H1 (cell line): ENCODE results near the gene STIM1. TPM values are rescaled to one million over a fixed set of nuclear protein-coding genes. Genes with fewer than 3 reads are reported as not detected.

Source experiments
- CTCF ChIA-PET: fragments of 300-600 bp; sonication (Branson Sonifier 250); formaldehyde crosslinking; loops from one replicate; lab custom pipeline; 2021; ENCODE audit not compliant: partially characterized antibody; lab: Charles Lee
- POLR2A ChIA-PET: fragments of 300-600 bp; sonication (Branson Sonifier 250); formaldehyde crosslinking; loops from one replicate; lab custom pipeline; 2021; ENCODE audit warnings: inconsistent platforms; ENCODE audit not compliant: partially characterized antibody; lab: Charles Lee
- DNase-seq, 2 experiments: peaks; one replicate each; pipeline versions ENCODE4 v3.0.0 to v3.0.0-alpha.2; 2010 to 2022; ENCODE audit warnings: low spot score in 2 of 2, low read depth in 1 of 2, mixed read lengths in 1 of 2
- FAIRE-seq: peaks from 2 replicates; lab custom pipeline; 2011; peaks lifted over from hg19 to GRCh38; lab: Jason Lieb, UNC
- H2AFZ ChIP-seq: 2 replicates; pipeline ENCODE4 v1.8.1; 2012; ENCODE audit warnings: low read length, inconsistent platforms
- H2AK5ac ChIP-seq: 2 replicates; pipeline ENCODE4 v1.6.1; 2013; ENCODE audit warnings: low read depth, low read length
- H2BK120ac ChIP-seq: replicated peaks from 2 replicates; pipeline ENCODE3; 2013; ENCODE audit warnings: low read depth, low read length, inconsistent platforms
- H2BK12ac ChIP-seq: 2 replicates; pipeline ENCODE4 v1.6.1; 2013; ENCODE audit warnings: low read depth, low read length
- H2BK15ac ChIP-seq: 2 replicates; pipeline ENCODE4 v1.6.1; 2013; ENCODE audit warnings: low read length
- H2BK20ac ChIP-seq: 2 replicates; pipeline ENCODE4 v1.6.1; 2013; ENCODE audit warnings: low read length
- H2BK5ac ChIP-seq: 2 replicates; pipeline ENCODE4 v1.6.1; 2013; ENCODE audit warnings: low read depth, low read length
- H3K14ac ChIP-seq: 2 replicates; pipeline ENCODE4 v1.6.1; 2013; ENCODE audit warnings: inconsistent platforms; ENCODE audit not compliant: insufficient read length
- H3K18ac ChIP-seq: 2 replicates; pipeline ENCODE4 v1.6.1; 2013; ENCODE audit warnings: low read length; ENCODE audit errors: extremely low read depth
- H3K23ac ChIP-seq: 2 replicates; pipeline ENCODE4 v1.6.1; 2013; ENCODE audit warnings: inconsistent platforms; ENCODE audit not compliant: insufficient read length
- H3K23me2 ChIP-seq: 2 replicates; pipeline ENCODE4 v1.6.1; 2013; ENCODE audit warnings: low read depth, low read length
- H3K27ac ChIP-seq: 2 replicates; pipeline ENCODE4 v1.6.1; 2011; ENCODE audit warnings: low read depth, low read length, inconsistent platforms
- H3K27me3 ChIP-seq, 4 experiments: replicated peaks in 1 of 4; 1 replicate in 1 of 4; 2 replicates in 3 of 4; pipeline versions ENCODE4 v1.6.1 to v1.8.1; 2011 to 2013; ENCODE audit warnings: low read length in 3 of 4, mild to moderate bottlenecking in 3 of 4, inconsistent platforms in 2 of 4, mixed read lengths in 2 of 4, moderate library complexity in 1 of 4; ENCODE audit not compliant: control insufficient read depth in 3 of 4, insufficient read depth in 3 of 4; ENCODE audit errors: extremely low read depth in 1 of 4
- H3K36me3 ChIP-seq, 4 experiments: 2 replicates each; pipeline versions ENCODE4 v1.6.1 to v1.8.1; 2011 to 2013; ENCODE audit warnings: mild to moderate bottlenecking in 4 of 4, low read length in 3 of 4, moderate library complexity in 2 of 4, control low read depth in 1 of 4, inconsistent platforms in 1 of 4; ENCODE audit not compliant: insufficient read depth in 4 of 4, control insufficient read depth in 2 of 4
- H3K4ac ChIP-seq: replicated peaks from 2 replicates; pipeline ENCODE3; 2013; ENCODE audit warnings: low read length, low read depth, mixed read lengths, inconsistent platforms; ENCODE audit not compliant: insufficient read length
- H3K4me1 ChIP-seq, 4 experiments: replicated peaks in 1 of 4; 1 replicate in 1 of 4; 2 replicates in 3 of 4; pipeline versions ENCODE4 v1.6.1 to v1.8.1; 2011 to 2013; ENCODE audit warnings: low read length in 3 of 4, inconsistent platforms in 2 of 4, mixed read lengths in 1 of 4; ENCODE audit not compliant: insufficient read depth in 4 of 4, control insufficient read depth in 3 of 4
- H3K4me2 ChIP-seq, 2 experiments: 2 replicates each; pipeline versions ENCODE4 v1.6.1 to v1.8.1; 2011 to 2013; ENCODE audit warnings: low read depth in 2 of 2, low read length in 2 of 2, control low read depth in 1 of 2, inconsistent platforms in 1 of 2, mild to moderate bottlenecking in 1 of 2; ENCODE audit not compliant: insufficient read depth in 1 of 2
- H3K4me3 ChIP-seq, 4 experiments: fragments of 200-600, 300-600 bp in 1 of 4; sonication (generic), shearing (Covaris generic), sonication (Bioruptor Twin) in 1 of 4; 2 replicates each; pipeline versions ENCODE4 v1.5.1 to v1.8.1; 2011 to 2016; ENCODE audit warnings: low read length in 4 of 4, low read depth in 3 of 4, control low read depth in 2 of 4, inconsistent platforms in 2 of 4, mild to moderate bottlenecking in 2 of 4, mixed read lengths in 1 of 4, moderate library complexity in 1 of 4; ENCODE audit not compliant: insufficient read depth in 2 of 4; ENCODE audit errors: extremely low read depth in 1 of 4
- H3K56ac ChIP-seq: replicated peaks from 2 replicates; pipeline ENCODE3; 2013; ENCODE audit warnings: low read depth, mild to moderate bottlenecking, mixed read lengths, low read length, inconsistent platforms; ENCODE audit not compliant: insufficient read length
- H3K79me1 ChIP-seq: 2 replicates; pipeline ENCODE4 v1.6.1; 2013; ENCODE audit warnings: low read depth, low read length, control low read depth
- H3K79me2 ChIP-seq, 2 experiments: 2 replicates each; pipeline versions ENCODE4 v1.6.1 to v1.8.1; 2012 to 2013; ENCODE audit warnings: low read length in 2 of 2, mild to moderate bottlenecking in 2 of 2, inconsistent platforms in 1 of 2; ENCODE audit not compliant: insufficient read depth in 2 of 2, control insufficient read depth in 1 of 2
- H3K9ac ChIP-seq, 4 experiments: replicated peaks in 1 of 4; 1 replicate in 1 of 4; 2 replicates in 3 of 4; pipeline versions ENCODE4 v1.6.1 to v1.8.1; 2011 to 2013; ENCODE audit warnings: low read depth in 3 of 4, low read length in 3 of 4, control low read depth in 2 of 4, mild to moderate bottlenecking in 2 of 4, moderate library complexity in 2 of 4, inconsistent platforms in 1 of 4; ENCODE audit errors: extremely low read depth in 1 of 4
- H3K9me3 ChIP-seq, 2 experiments: 2 replicates each; pipeline versions ENCODE4 v1.6.1 to v1.8.1; 2012 to 2013; ENCODE audit warnings: mild to moderate bottlenecking in 2 of 2, moderate library complexity in 2 of 2, control low read depth in 1 of 2, inconsistent platforms in 1 of 2, low read depth in 1 of 2, low read length in 1 of 2, mixed read lengths in 1 of 2; ENCODE audit not compliant: insufficient read depth in 2 of 2
- H4K20me1 ChIP-seq, 2 experiments: replicated peaks in 1 of 2; 2 replicates each; pipeline versions ENCODE3 to v1.8.1; 2011 to 2013; ENCODE audit warnings: inconsistent platforms in 2 of 2, low read length in 2 of 2, mild to moderate bottlenecking in 1 of 2; ENCODE audit not compliant: insufficient read depth in 2 of 2, control insufficient read depth in 1 of 2
- H4K5ac ChIP-seq: 2 replicates; pipeline ENCODE4 v1.6.1; 2013; ENCODE audit warnings: low read length, low read depth, mixed read lengths, inconsistent platforms; ENCODE audit not compliant: insufficient read length
- H4K8ac ChIP-seq: 2 replicates; pipeline ENCODE4 v1.8.0; 2013; ENCODE audit warnings: mild to moderate bottlenecking, moderate library complexity, low read length, inconsistent platforms; ENCODE audit not compliant: insufficient read depth; ENCODE audit errors: extremely low read depth
- H4K91ac ChIP-seq: replicated peaks from 2 replicates; pipeline ENCODE3; 2013; ENCODE audit warnings: low read length, mixed read lengths, inconsistent platforms; ENCODE audit not compliant: insufficient read length
- CBX5 ChIP-seq: fragments of 300-800, 300-1000 bp; sonication (generic); IDR thresholded peaks from 2 replicates; pipeline ENCODE4 v1.7.1; 2016; ENCODE audit warnings: antibody characterized with exemption, low read length, low read depth
- POLR2AphosphoS5 ChIP-seq: IDR thresholded peaks from 2 replicates; pipeline ENCODE4 v1.6.1; 2011; ENCODE audit warnings: low read depth, low read length
- WGBS, 2 experiments: shearing (Covaris generic) in 1 of 2; methylation state at CpG; one replicate each; pipeline versions ENCODE4 v1.1.6 to v1.1.7; 2013 to 2015; ENCODE audit warnings: low lambda C conversion rate in 2 of 2, mixed read lengths in 2 of 2, inconsistent platforms in 1 of 2, low coverage in 1 of 2, missing lambda C conversion rate in 1 of 2; ENCODE audit not compliant: insufficient replicate concordance in 2 of 2, insufficient coverage in 1 of 2, insufficient read length in 1 of 2; ENCODE audit errors: extremely low coverage in 1 of 2, missing lambda C conversion rate in 1 of 2; 5-methylcytosine and 5-hydroxymethylcytosine counted together
- polyA plus RNA-seq, 7 experiments: library from polyadenylated mRNA; depleted of rRNA in 3 of 7; stranded (reverse) in 5 of 7; unstranded in 2 of 7; fragments of >200 nt in 5 of 7; fragments of 200-250 nt in 2 of 7; gene quantifications; 1 replicate in 5 of 7; 2 replicates in 1 of 7; 4 replicates in 1 of 7; pipeline versions ENCODE4 v1.2.1 to v1.2.3, GENCODE V29; 2011 to 2013; ENCODE audit warnings: missing spikeins in 2 of 7, mixed read lengths in 2 of 7
- total RNA-seq: library from RNA; stranded (reverse); fragmentation: NEBNext Ultra II Directional; extraction: Animal tissue kit (Norgen Biotek cat#: 25700); gene quantifications from 2 replicates; pipeline ENCODE4 v1.2.1, GENCODE V29; 2021

STIM1 gene
- total and polyA plus RNA-seq, 2 of the 8 experiments (the other 6 are each of a cell fraction or from before 2014, with no cell fraction given) = 11.1 to 12.2 TPM

DNA sequence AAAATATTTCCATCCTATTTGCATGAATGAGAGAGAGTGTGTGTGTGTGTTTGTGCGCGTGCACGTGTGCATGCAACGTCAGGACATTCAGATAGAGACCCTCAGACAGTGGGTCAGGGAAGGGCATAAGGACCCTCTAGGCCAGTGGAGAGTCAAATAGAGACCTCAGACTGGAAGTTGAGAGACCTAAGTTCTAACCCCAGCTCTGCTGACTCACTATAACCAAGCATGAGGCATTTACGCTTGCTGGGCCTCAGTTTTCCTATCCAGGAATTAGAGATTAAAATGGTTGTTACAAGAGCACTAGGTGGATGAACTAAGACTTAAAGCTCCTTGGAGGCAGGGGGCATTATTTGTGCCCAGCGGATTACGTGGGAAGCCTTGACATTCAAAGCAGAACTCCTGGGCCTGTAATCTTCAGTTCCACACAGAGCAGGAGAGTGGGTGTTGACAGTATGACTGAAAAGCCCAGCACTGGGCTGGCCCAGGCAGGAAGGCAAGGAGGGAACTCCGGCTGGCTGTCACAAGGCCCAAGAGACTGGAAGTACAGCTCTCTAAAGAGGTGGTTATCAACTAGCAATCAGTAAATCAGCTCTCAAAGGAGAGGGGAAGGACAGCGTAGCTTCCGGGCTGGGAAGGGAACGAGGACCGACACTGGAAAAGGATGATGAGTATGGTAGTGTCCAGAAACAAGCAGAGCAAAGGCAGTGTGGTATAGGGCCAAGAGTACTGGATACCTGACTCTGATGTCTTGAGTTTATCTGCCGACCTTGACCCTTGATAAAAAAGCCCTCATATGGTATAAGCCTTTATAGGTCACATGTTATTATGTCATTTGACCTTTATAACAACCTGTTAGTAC lies 23.9 kb upstream of the STIM1 start:
- Histone ChIP-seq H2BK120ac (no peak overlapping the region), H3K9me3 (no peaks in the 10 kb centered on the region), H3K4ac (no peak overlapping the region), H3K79me1 (peaks cover 11% of the 10 kb centered on the region), H3K18ac (no peak overlapping the region), H4K8ac (no peak overlapping the region), H3K9ac (no peak overlapping the region), H3K23me2 (peaks cover 2% of the 10 kb centered on the region; the same call in 1 of the 2 replicates), H3K4me2 (no peak overlapping the region), H3K36me3 (peaks cover 4 to 19% (median 7%) of the 10 kb centered on the region in 4 experiments; a peak in 5 of 8 replicates), H2BK5ac (no peak overlapping the region), H4K91ac (no peak overlapping the region), H3K4me3 (no peak overlapping the region), H3K14ac (no peak overlapping the region), H2AK5ac (no peak overlapping the region), H3K23ac (no peak overlapping the region), H2AFZ (no peak overlapping the region), H3K27ac (no peak overlapping the region), H3K79me2 (peaks cover 5 to 29% of the 10 kb centered on the region in 2 experiments), H2BK12ac (no peak overlapping the region), H3K4me1 (peaks cover 13 to 30% (median 19%) of the 10 kb centered on the region in 4 experiments), H3K56ac (no peak overlapping the region), H2BK20ac (no peak overlapping the region), H2BK15ac (no peak overlapping the region), H4K5ac (no peak overlapping the region), H3K27me3 (no peaks in the 10 kb centered on the region), H4K20me1 (peaks cover 7 to 25% of the 10 kb centered on the region in 2 experiments)
- 92% methylated on average over 13 of the region's 13 CpGs; no CpG with 5 or more reads in 1 of the 2 experiments for WGBS, 2 experiments
- ChIA-PET CTCF (interaction anchor here (0.7 to 18.5 kb wide), 6 partner anchors 9 to 241 kb away, joined by 3 to 214 read pairs (median 7); partner anchors contain the start of genes RHOG and STIM1), POLR2A (interaction anchor here (0.6 to 1.5 kb wide), 6 partner anchors 9 to 236 kb away, joined by 3 to 5 read pairs (median 4); partner anchors contain the start of genes PGAP2 and RHOG)
- DNase-seq = no peak
- TF ChIP-seq CBX5 (no peak), POLR2AphosphoS5 (0 out of 2 replicates have a peak, but pooled peaks have one; percentile 34)
- FAIRE-seq = no peak
